HG03280 (cell line): ENCODE data around the gene ZBTB25.
"Not testable (repeated sequence)": the region's sequence is repeated elsewhere in the genome, so short reads cannot be mapped to it uniquely, and the experiment has no call there.

Experiments used
- ATAC-seq: cut with Tn5 transposase; IDR thresholded peaks from one replicate; pipeline ENCODE4 v1.9.1; 2021; ENCODE audit warnings: mild to moderate bottlenecking, moderate library complexity; ENCODE audit not compliant: unreplicated experiment

ZBTB25 gene

GRCh38 chr14:64517667-64518066 lies 14.0 kb upstream of the ZBTB25 start:
- not testable (repeated sequence) for ATAC-seq

GRCh38 chr14:64516969-64517368 lies 13.3 kb upstream of the ZBTB25 start:
- ATAC-seq: no peak

- ATAC-seq: no peak
Observed at GRCh38 chr14:64515053-64515452, 11.4 kb upstream of the ZBTB25 start.

GRCh38 chr14:64513271-64513670 lies 9.6 kb upstream of the ZBTB25 start:
- no peak for ATAC-seq

GRCh38 chr14:64510825-64511671 lies 7.4 kb upstream of the ZBTB25 start:
- no peak for ATAC-seq

- no peak for ATAC-seq
Observed at GRCh38 chr14:64509036-64509435, 5.4 kb upstream of the ZBTB25 start.

GRCh38 chr14:64508215-64508776 lies 4.7 kb upstream of the ZBTB25 start:
- no peak for ATAC-seq

GRCh38 chr14:64507376-64508156 lies 3.9 kb upstream of the ZBTB25 start:
- no peak for ATAC-seq

GRCh38 chr14:64506721-64507120 lies 3.1 kb upstream of the ZBTB25 start:
- no peak for ATAC-seq

GRCh38 chr14:64504897-64505794 lies 1.5 kb upstream of the ZBTB25 start:
- peak; percentile 29 for ATAC-seq

- ATAC-seq: peak; percentile 23
Observed at GRCh38 chr14:64504310-64504896, 765 bp upstream of the ZBTB25 start, which contains the start of gene ZBTB1. Gene ZBTB1 (plus strand): TSS chr14:64504770. CDS start chr14:64521505, 16,735 bp downstream.

- ATAC-seq: no peak
Observed at GRCh38 chr14:64502887-64503433, 678 bp downstream of the ZBTB25 start.

GRCh38 chr14:64502456-64502855 lies 1.2 kb downstream of the ZBTB25 start:
- no peak for ATAC-seq

- ATAC-seq: no peak
Observed at GRCh38 chr14:64501411-64502171, 2.0 kb downstream of the ZBTB25 start.

GRCh38 chr14:64500088-64500487 lies 3.5 kb downstream of the ZBTB25 start:
- ATAC-seq: no peak

GRCh38 chr14:64496764-64497163 lies 6.9 kb downstream of the ZBTB25 start:
- no peak for ATAC-seq

- no peak for ATAC-seq
Observed at GRCh38 chr14:64495252-64495651, 8.4 kb downstream of the ZBTB25 start.

- ATAC-seq: no peak
Observed at GRCh38 chr14:64493455-64493854, 10.2 kb downstream of the ZBTB25 start.

- ATAC-seq: no peak
Observed at GRCh38 chr14:64491637-64492036, 12.0 kb downstream of the ZBTB25 start.
